HepG2 (cell line): ENCODE measurements around the gene MRPS10. TPM values are rescaled to one million over a fixed set of nuclear protein-coding genes. Genes with fewer than 3 reads are reported as not detected.

Experiments
- DR1 ChIP-seq: sonication (generic); formaldehyde crosslinking; IDR thresholded peaks from 2 replicates; pipeline ENCODE4 v1.8.0; 2021; ENCODE audit warnings: mild to moderate bottlenecking, missing genetic modification reagents, inconsistent platforms
- ELF4 ChIP-seq: sonication (generic); formaldehyde crosslinking; IDR thresholded peaks from 2 replicates; pipeline ENCODE4 v1.5.0; 2020; ENCODE audit warnings: missing genetic modification reagents, mild to moderate bottlenecking, moderate library complexity, borderline replicate concordance
- FIP1L1 ChIP-seq: fragments of 200-400 bp; formaldehyde crosslinking; IDR thresholded peaks from 2 replicates; pipeline ENCODE4 v1.6.1; 2018; ENCODE audit warnings: low read depth, mild to moderate bottlenecking, low read length, moderate library complexity, borderline replicate concordance; ENCODE audit not compliant: insufficient read depth
- FOXK2 ChIP-seq: fragments of 450-650 bp; IDR thresholded peaks from 2 replicates; pipeline ENCODE4 v1.6.1; 2016
- GZF1 ChIP-seq: sonication (generic); formaldehyde crosslinking; IDR thresholded peaks from 2 replicates; pipeline ENCODE4 v1.5.1; 2020; ENCODE audit warnings: mild to moderate bottlenecking, missing genetic modification reagents
- HOXA3 ChIP-seq: sonication (generic); formaldehyde crosslinking; IDR thresholded peaks from 2 replicates; pipeline ENCODE4 v1.5.0; 2020; ENCODE audit warnings: missing genetic modification reagents
- KDM5B ChIP-seq: sonication (generic); formaldehyde crosslinking; IDR thresholded peaks from 2 replicates; pipeline ENCODE4 v1.4.0; 2020; ENCODE audit warnings: missing genetic modification reagents, mild to moderate bottlenecking, borderline replicate concordance
- PRMT3 ChIP-seq: sonication (generic); formaldehyde crosslinking; IDR thresholded peaks from 2 replicates; pipeline ENCODE4 v1.8.1; 2022; ENCODE audit warnings: low read depth, mild to moderate bottlenecking, moderate library complexity, missing genetic modification reagents, borderline replicate concordance
- RFX3 ChIP-seq: IDR thresholded peaks from 2 replicates; pipeline ENCODE4 v1.6.1; 2016; ENCODE audit warnings: missing biosample characterization, missing genetic modification reagents
- TBP ChIP-seq: sonication (generic); formaldehyde crosslinking; IDR thresholded peaks from 2 replicates; pipeline ENCODE4 v1.5.0; 2020; ENCODE audit warnings: missing genetic modification reagents
- ZKSCAN1 ChIP-seq: fragments of 150-350 bp; IDR thresholded peaks from 2 replicates; pipeline ENCODE4 v1.6.1; 2014; ENCODE audit warnings: low read length
- ZNF12 ChIP-seq: sonication (generic); formaldehyde crosslinking; IDR thresholded peaks from 2 replicates; pipeline ENCODE4 v1.5.0; 2020; ENCODE audit warnings: missing genetic modification reagents
- ZNF17 ChIP-seq: sonication (generic); formaldehyde crosslinking; IDR thresholded peaks from 2 replicates; pipeline ENCODE4 v1.5.0; 2020; ENCODE audit warnings: mild to moderate bottlenecking, missing genetic modification reagents
- ZNF329 ChIP-seq: sonication (generic); formaldehyde crosslinking; IDR thresholded peaks from 2 replicates; pipeline ENCODE4 v1.9.0; 2021; ENCODE audit warnings: low read depth, mild to moderate bottlenecking, missing genetic modification reagents
- ZNF547 ChIP-seq: sonication (generic); formaldehyde crosslinking; IDR thresholded peaks from 2 replicates; pipeline ENCODE4 v1.5.1; 2020; ENCODE audit warnings: mild to moderate bottlenecking, missing genetic modification reagents
- ZNF562 ChIP-seq: sonication (generic); formaldehyde crosslinking; IDR thresholded peaks from 2 replicates; pipeline ENCODE4 v1.8.0; 2022; ENCODE audit warnings: missing genetic modification reagents, borderline replicate concordance
- ZNF644 ChIP-seq: IDR thresholded peaks from 2 replicates; pipeline ENCODE4 v1.6.1; 2016; ENCODE audit warnings: low read depth
- ZNF841 ChIP-seq: sonication (generic); formaldehyde crosslinking; IDR thresholded peaks from 2 replicates; pipeline ENCODE4 v1.8.1; 2023; ENCODE audit warnings: missing genetic modification reagents, borderline replicate concordance
- ZSCAN22 ChIP-seq: sonication (generic); formaldehyde crosslinking; IDR thresholded peaks from 2 replicates; pipeline ENCODE4 v1.4.0; 2020; ENCODE audit warnings: mild to moderate bottlenecking, missing genetic modification reagents
- polyA plus RNA-seq, 8 experiments: library from polyadenylated mRNA; depleted of rRNA in 3 of 8; stranded (reverse) in 7 of 8; unstranded in 1 of 8; fragments of >200 nt; fragmentation: Illumina TruSeq in 4 of 8; extraction: Trizol in 4 of 8; gene quantifications; 2 replicates each; pipeline versions ENCODE4 v1.2.1 to v1.2.3, GENCODE V29; 2011 to 2016; ENCODE audit warnings: low read depth in 4 of 8, missing spikeins in 1 of 8, mixed read lengths in 1 of 8; ENCODE audit not compliant: insufficient read depth in 1 of 8
- total RNA-seq, 5 experiments: library from RNA; depleted of rRNA; stranded (reverse); fragments of >200 nt; fragmentation: Illumina TruSeq; extraction: Trizol; gene quantifications; 2 replicates each; pipeline ENCODE4 v1.2.3, GENCODE V29; 2016; ENCODE audit warnings: low read depth in 1 of 5
- TF ChIP-seq, protein P1 (sequence below): IDR thresholded peaks from 2 replicates; pipeline ENCODE4 v1.6.1; 2016; ENCODE audit warnings: mild to moderate bottlenecking
- TF ChIP-seq, protein P2 (sequence below): sonication (generic); IDR thresholded peaks from 2 replicates; pipeline ENCODE4 v1.6.1; 2016; ENCODE audit warnings: low read depth, borderline replicate concordance
- TF ChIP-seq, protein P3 (sequence below): sonication (generic); formaldehyde crosslinking; IDR thresholded peaks from 2 replicates; pipeline ENCODE4 v1.8.1; 2023; ENCODE audit warnings: mild to moderate bottlenecking, missing genetic modification reagents
- TF ChIP-seq, protein P4 (sequence below): sonication (generic); formaldehyde crosslinking; IDR thresholded peaks from 2 replicates; pipeline ENCODE4 v1.5.0; 2020; ENCODE audit warnings: mild to moderate bottlenecking, missing genetic modification reagents
- TF ChIP-seq, protein P5 (sequence below): sonication (generic); formaldehyde crosslinking; IDR thresholded peaks from 2 replicates; pipeline ENCODE4 v1.8.1; 2023; ENCODE audit warnings: mild to moderate bottlenecking, moderate library complexity, missing genetic modification reagents
- TF ChIP-seq, protein P6 (sequence below): sonication (generic); formaldehyde crosslinking; IDR thresholded peaks from 2 replicates; pipeline ENCODE4 v1.4.0; 2020; ENCODE audit warnings: low read depth, mild to moderate bottlenecking, missing genetic modification reagents

Gene MRPS10
- total and polyA plus RNA-seq, 2 of the 13 experiments (the other 11 are each of a cell fraction or from before 2014, with no cell fraction given) = 31.7 to 54.6 TPM

DNA sequence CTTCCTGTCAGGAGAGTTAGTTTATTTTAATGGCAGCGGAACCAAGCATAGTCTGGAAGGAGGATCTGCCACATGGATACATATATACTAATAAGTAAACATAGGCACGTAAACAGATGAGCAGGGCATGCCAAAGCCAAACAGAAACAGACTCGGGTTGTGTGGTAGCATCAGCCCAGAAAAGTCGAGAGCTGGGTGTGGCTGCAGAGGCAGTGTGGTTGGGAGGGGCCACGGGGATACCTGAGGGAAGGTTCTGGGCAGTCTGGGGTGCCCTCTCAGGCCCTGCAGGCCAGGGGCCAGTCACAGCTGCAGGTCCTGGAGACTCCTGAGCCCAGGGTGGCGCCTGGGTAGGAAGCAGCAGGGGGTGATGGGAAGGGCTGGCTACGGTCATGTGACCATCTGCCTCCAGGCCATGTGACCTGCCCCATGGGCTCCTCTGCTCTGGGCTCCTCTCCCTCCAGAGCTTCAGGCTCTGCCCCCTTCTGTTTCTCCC is 42.8 kb upstream of the MRPS10 start (continued):
- TF ChIP-seq ZNF841 (CRISPR knock-in tag) (no peak), FIP1L1 (no peak), ZSCAN22 (CRISPR knock-in tag) (no peak), GZF1 (CRISPR knock-in tag) (no peak), KDM5B (CRISPR knock-in tag) (no peak), PRMT3 (CRISPR knock-in tag) (no peak), ZNF12 (CRISPR knock-in tag) (no peak), TBP (no peak), ELF4 (CRISPR knock-in tag) (no peak), ZNF329 (CRISPR knock-in tag) (no peak), FOXK2 (no peak), HOXA3 (CRISPR knock-in tag) (no peak; the same call in 1 of the 2 replicates), ZNF562 (CRISPR knock-in tag) (no peak), DR1 (CRISPR knock-in tag) (no peak), ZKSCAN1 (no peak), ZNF644 (CRISPR knock-in tag) (no peak), ZNF547 (no peak), RFX3 (CRISPR knock-in tag) (no peak), ZNF17 (CRISPR knock-in tag) (no peak)
- TF ChIP-seq, protein P1, sequence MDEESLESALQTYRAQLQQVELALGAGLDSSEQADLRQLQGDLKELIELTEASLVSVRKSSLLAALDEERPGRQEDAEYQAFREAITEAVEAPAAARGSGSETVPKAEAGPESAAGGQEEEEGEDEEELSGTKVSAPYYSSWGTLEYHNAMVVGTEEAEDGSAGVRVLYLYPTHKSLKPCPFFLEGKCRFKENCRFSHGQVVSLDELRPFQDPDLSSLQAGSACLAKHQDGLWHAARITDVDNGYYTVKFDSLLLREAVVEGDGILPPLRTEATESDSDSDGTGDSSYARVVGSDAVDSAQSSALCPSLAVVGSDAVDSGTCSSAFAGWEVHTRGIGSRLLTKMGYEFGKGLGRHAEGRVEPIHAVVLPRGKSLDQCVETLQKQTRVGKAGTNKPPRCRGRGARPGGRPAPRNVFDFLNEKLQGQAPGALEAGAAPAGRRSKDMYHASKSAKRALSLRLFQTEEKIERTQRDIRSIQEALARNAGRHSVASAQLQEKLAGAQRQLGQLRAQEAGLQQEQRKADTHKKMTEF = no peak
- TF ChIP-seq, protein P2, sequence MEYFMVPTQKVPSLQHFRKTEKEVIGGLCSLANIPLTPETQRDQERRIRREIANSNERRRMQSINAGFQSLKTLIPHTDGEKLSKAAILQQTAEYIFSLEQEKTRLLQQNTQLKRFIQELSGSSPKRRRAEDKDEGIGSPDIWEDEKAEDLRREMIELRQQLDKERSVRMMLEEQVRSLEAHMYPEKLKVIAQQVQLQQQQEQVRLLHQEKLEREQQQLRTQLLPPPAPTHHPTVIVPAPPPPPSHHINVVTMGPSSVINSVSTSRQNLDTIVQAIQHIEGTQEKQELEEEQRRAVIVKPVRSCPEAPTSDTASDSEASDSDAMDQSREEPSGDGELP = no peak
- TF ChIP-seq, protein P3, sequence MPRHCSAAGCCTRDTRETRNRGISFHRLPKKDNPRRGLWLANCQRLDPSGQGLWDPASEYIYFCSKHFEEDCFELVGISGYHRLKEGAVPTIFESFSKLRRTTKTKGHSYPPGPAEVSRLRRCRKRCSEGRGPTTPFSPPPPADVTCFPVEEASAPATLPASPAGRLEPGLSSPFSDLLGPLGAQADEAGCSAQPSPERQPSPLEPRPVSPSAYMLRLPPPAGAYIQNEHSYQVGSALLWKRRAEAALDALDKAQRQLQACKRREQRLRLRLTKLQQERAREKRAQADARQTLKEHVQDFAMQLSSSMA (CRISPR knock-in tag) = no peak
- TF ChIP-seq, protein P4, sequence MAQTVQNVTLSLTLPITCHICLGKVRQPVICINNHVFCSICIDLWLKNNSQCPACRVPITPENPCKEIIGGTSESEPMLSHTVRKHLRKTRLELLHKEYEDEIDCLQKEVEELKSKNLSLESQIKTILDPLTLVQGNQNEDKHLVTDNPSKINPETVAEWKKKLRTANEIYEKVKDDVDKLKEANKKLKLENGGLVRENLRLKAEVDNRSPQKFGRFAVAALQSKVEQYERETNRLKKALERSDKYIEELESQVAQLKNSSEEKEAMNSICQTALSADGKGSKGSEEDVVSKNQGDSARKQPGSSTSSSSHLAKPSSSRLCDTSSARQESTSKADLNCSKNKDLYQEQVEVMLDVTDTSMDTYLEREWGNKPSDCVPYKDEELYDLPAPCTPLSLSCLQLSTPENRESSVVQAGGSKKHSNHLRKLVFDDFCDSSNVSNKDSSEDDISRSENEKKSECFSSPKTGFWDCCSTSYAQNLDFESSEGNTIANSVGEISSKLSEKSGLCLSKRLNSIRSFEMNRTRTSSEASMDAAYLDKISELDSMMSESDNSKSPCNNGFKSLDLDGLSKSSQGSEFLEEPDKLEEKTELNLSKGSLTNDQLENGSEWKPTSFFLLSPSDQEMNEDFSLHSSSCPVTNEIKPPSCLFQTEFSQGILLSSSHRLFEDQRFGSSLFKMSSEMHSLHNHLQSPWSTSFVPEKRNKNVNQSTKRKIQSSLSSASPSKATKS = no peak
- TF ChIP-seq, protein P5, sequence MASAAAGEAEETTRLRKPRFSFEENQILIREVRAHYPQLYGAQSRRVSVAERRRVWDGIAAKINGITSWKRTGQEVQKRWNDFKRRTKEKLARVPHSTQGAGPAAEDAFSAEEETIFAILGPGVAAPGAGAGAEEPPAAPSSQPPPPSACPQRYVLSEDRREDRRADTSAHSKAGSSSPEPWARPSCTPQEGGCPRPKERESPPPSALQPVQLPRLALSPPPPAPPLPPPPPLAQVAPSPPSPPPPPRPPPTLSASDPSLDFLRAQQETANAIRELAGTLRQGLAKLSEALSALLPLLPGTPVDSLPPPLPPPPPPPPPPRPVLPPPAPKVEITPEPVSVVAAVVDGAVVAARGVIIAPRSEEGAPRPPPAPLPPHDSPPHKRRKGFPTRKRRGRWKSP (CRISPR knock-in tag) = no peak
- TF ChIP-seq, protein P6, sequence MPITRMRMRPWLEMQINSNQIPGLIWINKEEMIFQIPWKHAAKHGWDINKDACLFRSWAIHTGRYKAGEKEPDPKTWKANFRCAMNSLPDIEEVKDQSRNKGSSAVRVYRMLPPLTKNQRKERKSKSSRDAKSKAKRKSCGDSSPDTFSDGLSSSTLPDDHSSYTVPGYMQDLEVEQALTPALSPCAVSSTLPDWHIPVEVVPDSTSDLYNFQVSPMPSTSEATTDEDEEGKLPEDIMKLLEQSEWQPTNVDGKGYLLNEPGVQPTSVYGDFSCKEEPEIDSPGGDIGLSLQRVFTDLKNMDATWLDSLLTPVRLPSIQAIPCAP = no peak
